NCI-H2171 treated with DMSO at 0.1 percent for 48 hours (cell line): ENCODE results near the gene USP20.

ENCODE experiments used
- DNase-seq: peaks from one replicate; lab custom pipeline; 2025; lab: John Stamatoyannopoulos, UW

The USP20 gene

DNA sequence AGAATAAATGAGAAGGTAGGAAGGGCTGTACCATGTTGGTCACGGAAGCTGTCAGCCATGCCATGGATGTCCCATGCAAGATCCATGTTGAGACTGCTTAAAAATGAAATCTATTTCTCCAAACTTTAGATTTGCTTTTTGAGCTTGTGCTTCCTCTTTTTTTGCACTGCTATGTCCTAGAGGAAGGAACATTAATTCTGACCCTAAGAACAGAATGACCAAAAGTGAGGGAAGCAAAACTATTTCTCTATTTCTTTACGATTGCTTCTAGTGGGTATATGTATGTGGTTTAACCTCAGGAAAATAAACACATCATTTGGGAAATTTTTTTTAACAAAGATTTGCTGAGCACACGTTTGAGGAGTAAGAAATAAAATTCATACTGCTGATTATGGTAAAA, 84.6 kb downstream of the USP20 start:
- no peak for DNase-seq

DNA sequence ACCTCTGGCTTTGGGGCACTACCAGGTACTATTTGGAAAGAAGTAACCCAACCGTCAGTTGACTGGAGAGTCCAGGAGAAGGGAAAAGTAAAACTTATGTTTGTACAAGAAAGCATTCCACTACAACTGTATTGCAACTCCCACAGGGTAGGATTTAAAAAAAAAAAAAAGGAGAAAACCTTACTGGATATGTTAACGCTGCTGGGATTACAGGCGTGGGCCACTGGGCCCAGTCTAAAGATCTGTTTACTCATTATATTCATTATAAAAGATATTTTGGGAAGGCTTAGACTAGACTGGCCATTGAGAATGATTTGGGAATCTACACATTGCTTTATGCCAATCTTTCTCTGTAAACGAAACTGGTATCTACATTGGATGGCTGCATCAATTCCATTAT, 86.6 kb downstream of the USP20 start:
- no peak for DNase-seq

DNA sequence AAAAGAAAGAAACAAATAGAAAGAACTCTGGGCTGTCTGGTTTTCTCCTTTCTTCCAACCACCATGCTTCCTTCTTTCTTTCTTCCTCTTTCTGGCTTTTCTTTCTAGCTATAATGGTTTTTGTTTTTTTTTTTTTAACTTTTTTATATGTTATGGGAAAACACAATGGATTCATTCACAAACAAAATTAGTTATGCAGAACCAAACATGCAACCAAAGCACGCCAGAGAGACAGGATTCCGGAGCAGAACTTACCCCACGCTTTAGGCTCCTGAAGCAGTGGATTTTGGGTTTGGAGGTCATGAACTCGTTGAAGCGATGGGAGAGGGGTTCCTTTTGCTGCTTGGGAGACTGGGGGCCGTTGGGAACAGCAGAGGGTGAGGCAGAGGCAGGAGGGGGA, 88.3 kb downstream of the USP20 start:
- no peak for DNase-seq

DNA sequence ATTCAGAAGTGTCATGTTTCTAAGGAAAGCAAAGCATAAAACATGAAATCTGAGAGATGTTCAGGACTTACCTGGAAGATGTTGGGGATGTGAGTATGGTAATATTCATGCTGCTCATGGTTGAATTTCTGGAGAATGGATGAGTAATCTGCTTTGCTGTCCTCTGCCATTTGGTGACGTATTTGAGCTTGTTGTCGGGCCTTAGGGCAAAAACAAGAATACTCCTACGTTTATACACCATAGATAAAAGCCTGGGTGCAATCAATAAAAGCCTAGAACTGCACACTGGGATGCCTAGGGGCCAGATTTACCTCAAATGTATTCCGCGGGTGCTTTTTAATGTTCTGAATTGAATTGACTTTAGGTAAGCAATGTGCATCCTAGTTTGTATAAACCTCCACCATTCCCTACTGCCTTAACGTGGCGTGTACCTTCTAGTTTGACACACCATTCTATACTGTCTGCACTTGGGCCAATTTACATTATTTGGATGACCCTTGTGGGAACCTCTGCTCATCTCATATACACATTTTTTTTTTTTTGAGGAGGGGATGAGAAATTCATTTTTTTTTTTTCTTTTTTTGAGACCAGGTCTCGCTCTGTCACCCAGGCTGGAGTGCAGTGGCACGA, 94.4 kb downstream of the USP20 start:
- no peak for DNase-seq

DNA sequence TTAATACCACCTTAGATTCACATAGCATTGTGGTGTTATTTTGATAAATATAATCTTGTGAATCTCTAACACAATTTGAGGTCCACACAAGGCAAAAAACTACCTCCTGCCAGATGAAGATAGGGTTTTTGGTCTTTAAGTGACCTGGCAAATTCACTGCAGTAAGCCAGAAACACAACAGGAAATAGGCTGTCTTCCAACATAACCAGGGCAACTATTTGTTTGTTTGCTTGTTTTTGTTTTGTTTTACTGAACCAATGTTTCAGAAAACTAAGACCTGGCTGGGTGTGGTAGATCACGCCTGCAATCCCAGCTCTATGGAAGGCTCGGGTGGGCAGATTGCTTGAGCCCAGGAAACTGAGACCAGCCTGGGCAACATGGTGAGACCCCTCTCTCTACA, 95.5 kb downstream of the USP20 start:
- DNase-seq: no peak
